NCI-H345 treated with DMSO at 0.1 percent for 48 hours (cell line): ENCODE data around the gene OPA3.

Experiments used
- DNase-seq: peaks from one replicate; lab custom pipeline; 2025; ENCODE audit not compliant: unreplicated experiment; lab: John Stamatoyannopoulos, UW

Gene OPA3

GRCh38 chr19:45505151-45505995 lies 79.2 kb downstream of the OPA3 start:
- DNase-seq, result no peak

GRCh38 chr19:45503909-45504308 lies 80.7 kb downstream of the OPA3 start:
- DNase-seq, result no peak

GRCh38 chr19:45502111-45502510 lies 82.5 kb downstream of the OPA3 start:
- no peak for DNase-seq

- DNase-seq, result no peak
Measured at GRCh38 chr19:45501730-45502014, 82.9 kb downstream of the OPA3 start.

GRCh38 chr19:45500918-45501729 lies 83.5 kb downstream of the OPA3 start:
- no peak for DNase-seq

- peak; percentile 24 for DNase-seq
Measured at GRCh38 chr19:45499196-45500180, 85.1 kb downstream of the OPA3 start.

- no peak for DNase-seq
Measured at GRCh38 chr19:45498411-45499195, 86.0 kb downstream of the OPA3 start, which contains the start of gene PPM1N. Gene PPM1N (plus strand): TSS chr19:45498443. CDS start chr19:45498473, 30 bp downstream.

- DNase-seq, result no peak
Measured at GRCh38 chr19:45497791-45498190, 86.8 kb downstream of the OPA3 start.

- DNase-seq, result no peak
Measured at GRCh38 chr19:45496349-45496953, 88.2 kb downstream of the OPA3 start.

GRCh38 chr19:45495178-45495577 lies 89.4 kb downstream of the OPA3 start:
- no peak for DNase-seq

GRCh38 chr19:45494261-45494916 lies 90.2 kb downstream of the OPA3 start:
- no peak for DNase-seq

GRCh38 chr19:45492627-45493470 lies 91.8 kb downstream of the OPA3 start:
- no peak for DNase-seq

- DNase-seq, result no peak
Measured at GRCh38 chr19:45492137-45492626, 92.4 kb downstream of the OPA3 start.

GRCh38 chr19:45489216-45489855 lies 95.3 kb downstream of the OPA3 start:
- DNase-seq, result no peak

GRCh38 chr19:45488708-45489107 lies 95.9 kb downstream of the OPA3 start:
- no peak for DNase-seq

GRCh38 chr19:45485305-45486077 lies 99.1 kb downstream of the OPA3 start:
- DNase-seq, result peak; percentile 87
